GM18519 (cell line): ENCODE measurements around the gene DYNLT1.
"Not testable (repeated sequence)": the region's sequence is repeated elsewhere in the genome, so short reads cannot be mapped to it uniquely, and the experiment has no call there.

Experiments used
- ATAC-seq: cut with Tn5 transposase; IDR thresholded peaks from one replicate; pipeline ENCODE4 v1.9.1; 2021; ENCODE audit warnings: mild to moderate bottlenecking, moderate library complexity; ENCODE audit not compliant: unreplicated experiment, low FRiP score

The DYNLT1 gene

GRCh38 chr6:158645064-158646022, 800 bp upstream of the DYNLT1 start:
- ATAC-seq = no peak

- ATAC-seq = no peak
Measured at GRCh38 chr6:158643836-158644230, 710 bp downstream of the DYNLT1 start.

DNA sequence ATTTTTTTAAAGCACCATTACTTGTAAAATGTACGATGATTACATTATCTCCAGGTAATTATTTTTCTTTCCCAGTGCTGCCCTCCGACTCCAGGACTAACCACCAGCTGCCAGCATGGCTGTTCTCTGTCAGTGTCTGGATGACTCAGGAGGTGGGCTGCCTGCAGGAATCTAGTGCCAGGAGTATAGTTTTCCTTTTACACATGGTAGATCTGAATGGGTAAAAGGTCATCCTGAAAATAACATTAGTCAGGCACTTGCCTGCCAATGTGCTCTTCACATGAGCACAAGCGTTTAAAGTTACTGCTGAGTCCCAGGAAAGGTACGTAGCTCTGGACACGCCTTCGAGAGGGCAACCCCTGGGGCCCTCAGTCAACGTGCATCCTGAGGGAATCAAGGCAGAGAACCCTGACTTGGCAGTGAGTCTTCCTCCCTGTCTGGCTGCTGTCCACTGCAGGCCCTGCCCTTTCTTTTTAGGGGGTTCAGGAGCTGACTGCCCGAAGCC, 2.4 kb downstream of the DYNLT1 start:
- ATAC-seq = no peak

DNA sequence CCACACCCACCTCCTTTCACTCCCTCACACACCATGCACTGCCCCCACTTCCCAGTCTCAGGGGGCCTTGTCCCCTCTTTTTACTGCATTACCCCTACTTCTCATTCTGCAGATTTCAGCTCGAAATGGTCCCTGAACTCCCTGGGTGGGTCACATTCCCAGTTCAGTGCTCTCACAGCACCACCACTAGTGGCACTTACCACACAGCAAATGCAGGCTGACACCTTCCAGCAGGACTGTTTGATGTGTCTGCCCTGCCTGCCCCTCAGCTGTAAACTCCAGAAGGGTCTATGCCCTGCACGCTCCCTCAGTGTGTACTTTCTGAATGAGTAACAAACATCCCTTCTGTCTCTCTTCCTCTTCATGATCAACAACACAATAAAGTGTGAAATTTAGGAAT, 4.0 kb downstream of the DYNLT1 start:
- no peak for ATAC-seq

- ATAC-seq = no peak
Measured at GRCh38 chr6:158639056-158639455, 5.5 kb downstream of the DYNLT1 start.

DNA sequence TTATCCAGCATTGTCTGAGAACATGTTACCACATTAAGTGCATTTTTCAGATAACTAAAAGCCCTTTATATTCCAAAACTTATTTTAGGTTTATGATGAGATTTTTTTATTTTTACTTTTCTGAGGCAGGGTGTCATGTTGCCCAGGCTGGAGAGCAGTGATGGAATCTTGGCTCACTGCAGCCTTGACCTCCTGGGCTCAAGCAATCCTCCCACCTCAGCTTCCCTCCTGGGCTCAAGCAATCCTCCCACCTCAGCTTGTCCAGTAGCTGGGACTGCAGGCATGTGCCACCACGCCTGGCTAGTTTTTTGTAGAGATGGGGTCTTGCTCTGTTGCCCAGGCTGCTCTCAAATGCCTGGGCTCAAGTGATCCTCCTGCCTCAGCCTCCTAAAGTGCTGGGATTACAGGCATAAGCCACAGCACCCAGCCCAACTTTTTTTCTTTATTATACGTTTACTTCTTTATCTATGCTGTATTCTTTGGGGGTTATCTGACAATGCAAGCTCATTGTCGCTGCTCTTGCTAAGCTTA, 6.2 kb downstream of the DYNLT1 start:
- no peak for ATAC-seq

GRCh38 chr6:158636778-158637177, 7.8 kb downstream of the DYNLT1 start:
- ATAC-seq = no peak

DNA sequence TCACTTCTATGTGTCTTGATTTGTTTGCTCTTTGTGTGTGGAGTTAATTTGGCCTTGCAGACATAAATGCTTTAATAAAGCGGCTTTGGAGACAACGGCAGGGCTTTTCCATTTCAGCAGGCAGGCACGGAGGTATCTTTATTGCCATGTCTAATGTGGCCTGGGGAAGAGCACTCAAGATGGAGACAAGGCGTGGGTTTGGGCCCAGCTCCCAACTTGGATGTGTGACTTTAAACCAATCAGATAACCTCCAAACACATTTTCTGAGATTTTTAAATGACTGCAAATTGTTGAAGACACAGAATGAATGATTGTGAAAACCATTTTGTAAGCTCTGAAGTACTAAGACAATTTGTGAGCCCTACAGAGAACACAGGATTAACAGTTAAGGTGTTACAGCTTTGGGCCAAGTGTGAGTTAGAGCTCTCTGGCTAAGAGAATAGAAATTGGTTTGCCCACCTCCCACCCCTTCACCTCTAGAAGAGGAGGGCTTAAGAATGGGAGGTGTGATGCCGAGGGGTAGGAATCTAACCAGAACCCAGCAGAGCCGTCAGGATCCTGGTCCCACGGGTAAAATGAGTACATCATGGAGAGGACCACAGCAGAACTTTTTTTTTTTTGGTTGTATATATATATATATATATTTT, 9.0 kb downstream of the DYNLT1 start:
- no peak for ATAC-seq

DNA sequence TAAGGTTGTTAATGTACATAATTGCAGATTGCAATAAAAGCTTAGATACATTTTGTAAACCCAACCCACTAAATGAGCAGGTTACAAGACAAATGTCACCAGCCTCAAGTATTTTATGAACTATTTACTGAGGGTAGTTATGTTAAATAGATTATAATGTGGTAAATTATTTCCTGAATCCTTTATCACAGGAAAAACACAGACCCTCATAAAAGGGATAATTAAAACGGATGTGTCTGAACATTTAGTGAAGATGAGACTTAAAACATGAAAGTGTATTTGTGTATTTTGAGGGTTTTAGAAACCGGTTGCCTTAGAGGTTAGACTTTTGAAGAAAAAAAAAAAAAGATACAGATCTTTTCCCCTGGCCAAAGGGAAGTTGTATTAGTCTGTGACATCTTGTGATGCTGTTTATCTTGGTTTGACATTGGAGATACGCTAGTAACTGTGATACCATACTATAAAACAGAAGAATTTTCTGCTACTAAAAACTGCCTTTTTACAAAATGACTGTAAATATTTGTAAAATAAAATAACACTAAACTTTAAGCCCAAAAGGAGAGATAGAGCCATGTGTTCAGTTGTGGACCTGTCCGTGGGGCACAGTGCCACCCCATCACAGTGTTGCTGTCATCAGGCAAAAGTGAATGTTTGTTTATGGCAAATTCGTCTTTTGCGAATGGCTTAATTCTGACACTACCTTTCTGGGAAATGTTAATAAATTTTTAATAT, 9.7 kb downstream of the DYNLT1 start:
- ATAC-seq = no peak

DNA sequence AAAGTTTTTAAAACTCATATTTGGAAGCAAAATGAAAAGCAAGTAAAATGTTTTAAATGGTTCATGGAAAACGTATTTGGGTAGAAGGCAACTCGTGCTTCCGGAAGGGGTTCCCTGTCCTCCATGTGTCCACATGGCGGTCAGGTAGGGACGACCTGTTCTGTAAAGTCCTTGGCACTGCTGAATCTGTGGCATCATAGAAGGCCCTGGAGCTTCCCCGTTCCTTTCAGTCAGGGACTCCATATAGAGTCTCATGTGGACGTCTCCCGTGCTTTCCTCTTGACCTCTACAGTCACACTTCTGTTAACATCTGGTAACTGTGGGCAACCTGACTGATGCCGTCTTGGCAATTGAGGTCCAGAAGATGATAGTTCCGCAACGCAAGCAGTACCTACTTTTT, 11.4 kb downstream of the DYNLT1 start:
- no peak for ATAC-seq

DNA sequence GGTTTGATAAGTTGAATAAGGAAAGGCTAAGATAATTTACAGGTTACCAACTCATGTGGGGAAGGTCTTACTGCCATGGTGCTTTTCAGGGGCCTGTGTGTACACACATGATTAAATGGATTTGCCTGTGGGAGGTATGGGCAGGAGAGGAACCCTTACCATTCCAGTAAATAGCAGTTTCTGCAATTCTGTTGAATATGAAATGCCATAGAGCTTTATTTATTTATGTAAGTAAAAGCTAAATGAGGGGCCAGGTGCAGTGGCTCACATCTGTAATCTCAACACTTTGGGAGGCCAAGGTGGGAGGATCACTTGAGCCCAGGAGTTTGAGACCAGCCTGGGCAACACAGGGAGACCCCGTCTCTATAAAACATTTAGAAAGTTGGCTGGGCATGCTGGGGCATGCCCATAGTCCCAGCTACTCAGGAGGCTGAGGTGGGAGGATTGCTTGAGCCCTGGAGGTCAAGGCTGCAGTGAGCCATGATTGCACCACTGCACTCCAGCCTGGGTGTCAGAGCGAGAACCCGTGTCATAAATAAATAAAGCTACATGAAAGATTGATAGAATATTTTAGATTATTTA, 11.9 kb downstream of the DYNLT1 start:
- ATAC-seq = not testable (repeated sequence)

- no peak for ATAC-seq
Measured at GRCh38 chr6:158631678-158632537, 12.6 kb downstream of the DYNLT1 start.

- no peak for ATAC-seq
Measured at GRCh38 chr6:158630938-158631616, 13.5 kb downstream of the DYNLT1 start.

GRCh38 chr6:158629367-158630221, 14.9 kb downstream of the DYNLT1 start:
- no peak for ATAC-seq

DNA sequence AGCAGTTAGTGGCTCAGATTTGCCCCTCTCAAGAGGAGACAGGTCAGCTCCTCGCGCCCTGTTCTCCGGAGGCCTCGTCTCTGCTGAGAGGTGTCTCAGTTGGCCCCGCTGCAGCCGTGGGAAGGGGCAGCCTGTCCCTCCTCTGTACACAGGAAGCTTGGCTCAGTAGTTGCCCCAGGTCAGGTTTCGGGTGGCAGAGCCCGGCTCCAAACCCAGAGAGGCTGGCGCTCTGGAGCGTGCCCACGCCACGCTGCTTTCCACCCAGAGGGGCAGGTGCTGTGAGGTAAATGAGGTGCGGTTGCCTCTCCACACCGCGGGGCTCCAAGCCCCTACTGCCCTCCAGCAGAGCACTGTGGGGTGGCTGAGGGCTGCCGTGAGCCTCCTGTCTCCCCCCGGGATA, 16.0 kb downstream of the DYNLT1 start:
- ATAC-seq = no peak

GRCh38 chr6:158627940-158628211, 16.7 kb downstream of the DYNLT1 start:
- ATAC-seq = no peak

- ATAC-seq = no peak
Measured at GRCh38 chr6:158627168-158627939, 17.2 kb downstream of the DYNLT1 start.
